SK-N-SH (cell line): ENCODE data around the gene SELENOV. TPM values are rescaled to one million over a fixed set of nuclear protein-coding genes. Genes with fewer than 3 reads are reported as not detected.

Experiments used
- CTCF ChIA-PET: fragments of 300-600, 350-600 bp; formaldehyde crosslinking; extraction: SDS; loops from one replicate; lab custom pipeline; 2021; lab: Yijun Ruan, JAX
- POLR2A ChIA-PET: fragments of 350-600 bp; sonication (Branson Sonifier 250); formaldehyde crosslinking; extraction: SDS; loops from one replicate; lab custom pipeline; 2020; ENCODE audit warnings: antibody characterized with exemption, inconsistent platforms; lab: Yijun Ruan, JAX
- DNase-seq: peaks from one replicate; pipeline ENCODE4 v3.0.0; 2012
- H2AFZ ChIP-seq: fragments of 200-600 bp; sonication (generic); 2 replicates; pipeline ENCODE4 v1.8.1; 2016; ENCODE audit warnings: antibody characterized with exemption, mild to moderate bottlenecking, low read depth
- H3F3A ChIP-seq: fragments of 200-600 bp; sonication (generic); replicated peaks from 2 replicates; pipeline ENCODE3; 2016; ENCODE audit warnings: antibody characterized with exemption, mild to moderate bottlenecking; ENCODE audit not compliant: insufficient read depth
- H3K27ac ChIP-seq, 2 experiments: fragments of 200-500 bp in 1 of 2; fragments of 200-600 bp in 1 of 2; sonication (Bioruptor generic) in 1 of 2; sonication (generic), shearing (Covaris generic) in 1 of 2; 2 replicates each; pipeline versions ENCODE4 v1.5.1 to v1.6.1; 2014 to 2016; ENCODE audit warnings: low read depth in 2 of 2, inconsistent platforms in 1 of 2, low read length in 1 of 2, mild to moderate bottlenecking in 1 of 2, mixed read lengths in 1 of 2
- H3K27me3 ChIP-seq: fragments of 200-600 bp; sonication (generic), shearing (Covaris generic); 2 replicates; pipeline ENCODE4 v1.6.1; 2016; ENCODE audit warnings: mixed run types; ENCODE audit not compliant: insufficient read depth
- H3K36me3 ChIP-seq, 2 experiments: fragments of 200-500 bp in 1 of 2; fragments of 200-600 bp in 1 of 2; sonication (Bioruptor generic) in 1 of 2; sonication (generic) in 1 of 2; replicated peaks in 1 of 2; 2 replicates each; pipeline versions ENCODE3 to v1.5.1; 2014 to 2016; ENCODE audit warnings: low read length in 1 of 2, mild to moderate bottlenecking in 1 of 2; ENCODE audit not compliant: insufficient read depth in 2 of 2, control insufficient read depth in 1 of 2
- H3K4me1 ChIP-seq, 2 experiments: fragments of 200-500 bp in 1 of 2; fragments of 200-600 bp in 1 of 2; sonication (Bioruptor generic) in 1 of 2; sonication (generic), shearing (Covaris generic) in 1 of 2; 2 replicates each; pipeline versions ENCODE4 v1.5.1 to v1.6.1; 2014 to 2016; ENCODE audit warnings: low read depth in 1 of 2, low read length in 1 of 2, mixed run types in 1 of 2; ENCODE audit not compliant: insufficient read depth in 2 of 2, control insufficient read depth in 1 of 2
- H3K4me2 ChIP-seq: fragments of 200-600 bp; sonication (generic), shearing (Covaris generic); 2 replicates; pipeline ENCODE4 v1.6.1; 2017; ENCODE audit warnings: mixed run types
- H3K4me3 ChIP-seq, 2 experiments: fragments of 200-500 bp in 1 of 2; fragments of 200-600 bp in 1 of 2; sonication (Bioruptor generic) in 1 of 2; sonication (generic), shearing (Covaris generic) in 1 of 2; 2 replicates each; pipeline versions ENCODE4 v1.5.1 to v1.8.1; 2014 to 2016; ENCODE audit warnings: low read depth in 2 of 2, inconsistent platforms in 1 of 2, low read length in 1 of 2, mild to moderate bottlenecking in 1 of 2, mixed read lengths in 1 of 2, moderate library complexity in 1 of 2
- H3K79me2 ChIP-seq: fragments of 200-600 bp; sonication (generic); 2 replicates; pipeline ENCODE4 v1.8.1; 2017; ENCODE audit warnings: mild to moderate bottlenecking; ENCODE audit not compliant: insufficient read depth
- H3K9ac ChIP-seq: fragments of 200-600 bp; sonication (generic); 2 replicates; pipeline ENCODE4 v1.6.1; 2017; ENCODE audit warnings: mixed run types
- H3K9me2 ChIP-seq: fragments of 200-600 bp; sonication (generic); 2 replicates; pipeline ENCODE4 v1.6.1; 2017; ENCODE audit warnings: mixed run types
- H3K9me3 ChIP-seq: fragments of 200-600 bp; sonication (generic); 2 replicates; pipeline ENCODE4 v1.6.1; 2017; ENCODE audit warnings: mixed run types, mild to moderate bottlenecking, moderate library complexity
- H4K20me1 ChIP-seq: fragments of 200-600 bp; sonication (generic); 2 replicates; pipeline ENCODE4 v1.6.1; 2017; ENCODE audit warnings: mild to moderate bottlenecking, mixed run types; ENCODE audit not compliant: insufficient read depth
- CTCF ChIP-seq: fragments of 200-600 bp; sonication (generic); IDR thresholded peaks from 2 replicates; pipeline ENCODE4 v1.6.1; 2017; ENCODE audit warnings: antibody characterized with exemption, mild to moderate bottlenecking, moderate library complexity
- ELF1 ChIP-seq: IDR thresholded peaks from 2 replicates; pipeline ENCODE4 v1.4.0; 2012
- EZH2phosphoT487 ChIP-seq: fragments of 200-600 bp; sonication (generic); IDR thresholded peaks from 2 replicates; pipeline ENCODE4 v1.6.1; 2017; ENCODE audit warnings: low read depth, mixed run types, mild to moderate bottlenecking, antibody characterized with exemption, moderate library complexity, borderline replicate concordance
- FOSL2 ChIP-seq: IDR thresholded peaks from 2 replicates; pipeline ENCODE4 v1.4.0; 2012; ENCODE audit warnings: low read depth, mild to moderate bottlenecking, moderate library complexity, borderline replicate concordance
- FOXJ3 ChIP-seq: sonication (generic); formaldehyde crosslinking; IDR thresholded peaks from 2 replicates; pipeline ENCODE4 v1.5.1; 2020; ENCODE audit warnings: mild to moderate bottlenecking, missing genetic modification reagents
- FOXM1 ChIP-seq: IDR thresholded peaks from 2 replicates; pipeline ENCODE4 v1.4.0; 2012; ENCODE audit warnings: low read depth, mild to moderate bottlenecking
- GATA2 ChIP-seq: sonication (generic); formaldehyde crosslinking; IDR thresholded peaks from 2 replicates; pipeline ENCODE4 v1.5.0; 2020; ENCODE audit warnings: mild to moderate bottlenecking, missing genetic modification reagents
- MEF2A ChIP-seq: IDR thresholded peaks from 2 replicates; pipeline ENCODE4 v1.4.0; 2012; ENCODE audit warnings: low read depth, borderline replicate concordance
- PBX3 ChIP-seq: IDR thresholded peaks from 2 replicates; pipeline ENCODE4; 2012
- POLR2AphosphoS5 ChIP-seq: IDR thresholded peaks from 2 replicates; pipeline ENCODE4 v1.6.1; 2012; ENCODE audit warnings: low read depth, low read length
- RCOR1 ChIP-seq: fragments of 150-350 bp; IDR thresholded peaks from 2 replicates; pipeline ENCODE4 v1.6.1; 2017; ENCODE audit warnings: antibody characterized with exemption, low read length
- RFX5 ChIP-seq: IDR thresholded peaks from 2 replicates; pipeline ENCODE4 v1.6.1; 2012; ENCODE audit warnings: mild to moderate bottlenecking, improper control_type of control experiment, low read length
- RXRA ChIP-seq: IDR thresholded peaks from 2 replicates; pipeline ENCODE4 v1.4.0; 2012; ENCODE audit warnings: low read depth, mild to moderate bottlenecking, borderline replicate concordance
- SIN3A ChIP-seq: IDR thresholded peaks from 2 replicates; pipeline ENCODE4 v1.6.1; 2012; ENCODE audit warnings: low read depth, mild to moderate bottlenecking, low read length, moderate library complexity, borderline replicate concordance
- SMC3 ChIP-seq: IDR thresholded peaks from 2 replicates; pipeline ENCODE4 v1.6.1; 2012; ENCODE audit warnings: low read depth, low read length, improper control_type of control experiment
- USF1 ChIP-seq: IDR thresholded peaks from 2 replicates; pipeline ENCODE4 v1.4.0; 2012; ENCODE audit warnings: low read depth, borderline replicate concordance
- USF2 ChIP-seq: fragments of 150-350 bp; IDR thresholded peaks from 2 replicates; pipeline ENCODE4 v1.6.1; 2017; ENCODE audit warnings: antibody characterized with exemption, low read length, low read depth, borderline replicate concordance
- ZBTB33 ChIP-seq: IDR thresholded peaks from 2 replicates; pipeline ENCODE4 v1.4.0; 2012; ENCODE audit warnings: low read depth, borderline replicate concordance
- WGBS: methylation state at CpG from one replicate; pipeline ENCODE4 v1.1.6; 2017; ENCODE audit warnings: low lambda C conversion rate; 5-methylcytosine and 5-hydroxymethylcytosine counted together
- polyA plus RNA-seq, 3 experiments: library from polyadenylated mRNA; depleted of rRNA; stranded (reverse); fragments of >200 nt; gene quantifications; 2 replicates each; pipeline ENCODE4 v1.2.3, GENCODE V29; 2012

Gene SELENOV
- polyA plus RNA-seq, 1 of the 3 experiments (the other 2 are of a cell fraction), result 0.08 TPM

- TF ChIP-seq FOXJ3 (CRISPR knock-in tag) (no peak), SIN3A (peak; percentile 21; the same call in 1 of the 2 replicates), RFX5 (no peak), SMC3 (no peak), GATA2 (CRISPR knock-in tag) (no peak), ELF1 (no peak), RCOR1 (0 out of 2 replicates have a peak, but pooled peaks have one; percentile 5), PBX3 (no peak; the same call in 1 of the 2 replicates), USF1 (peak; percentile 41), FOSL2 (no peak), FOXM1 (no peak)
Measured at GRCh38 chr19:39506944-39507714, 7.8 kb upstream of the SELENOV start (continued).

GRCh38 chr19:39507715-39508364 is 7.1 kb upstream of the SELENOV start:
- no peaks in the 10 kb centered on the region for H4K20me1 ChIP-seq
- H3K27ac ChIP-seq, result no peak overlapping the region; a peak in 1 of 4 replicates
- no peaks in the 10 kb centered on the region for H3K36me3 ChIP-seq
- peak overlapping the region; percentile 84 for H2AFZ ChIP-seq
- peak overlapping the region; percentile 53 for H3K9ac ChIP-seq
- H3K27me3 ChIP-seq, result no peaks in the 10 kb centered on the region
- no peak for DNase-seq
- ChIA-PET CTCF (interaction anchor here (0.9 to 3.0 kb wide), 3 partner anchors 8 to 25 kb away, joined by 3 to 19 read pairs (median 3); partner anchors contain the start of genes EID2B and SELENOV), POLR2A (interaction anchor here (1.3 kb wide), 1 partner anchor 72 kb away, joined by 6 read pairs; the partner anchor contains the start of gene RPS16)
- H3K9me2 ChIP-seq, result no peaks in the 10 kb centered on the region
- peak overlapping the region; percentile 64 to 76 for H3K4me3 ChIP-seq
- 48% methylated on average over 24 of the region's 24 CpGs for WGBS
- no peaks in the 10 kb centered on the region for H3F3A ChIP-seq
- peak overlapping the region; percentile 83 for H3K4me2 ChIP-seq
- H3K79me2 ChIP-seq, result no peaks in the 10 kb centered on the region
- no peaks in the 10 kb centered on the region for H3K9me3 ChIP-seq
- no peak for TF ChIP-seq SIN3A
- no peak for TF ChIP-seq FOSL2
- TF ChIP-seq MEF2A, result no peak
- TF ChIP-seq USF2, result no peak
- no peak for TF ChIP-seq POLR2AphosphoS5
- no peak for TF ChIP-seq EZH2phosphoT487
- no peak for TF ChIP-seq SMC3
- no peak for TF ChIP-seq USF1
- TF ChIP-seq CTCF, result no peak
- TF ChIP-seq FOXJ3 (CRISPR knock-in tag), result no peak
- no peak for TF ChIP-seq RXRA
- no peak for TF ChIP-seq ZBTB33
- peaks cover 0 to 5% of the 10 kb centered on the region in 2 experiments; a peak in 1 of 4 replicates for H3K4me1 ChIP-seq
